K562 (cell line): Measurements from ENCODE around the gene IP6K2. TPM values are rescaled to one million over a fixed set of nuclear protein-coding genes. Genes with fewer than 3 reads are reported as not detected.
A peak's percentile ranks its signal among the peaks of the same experiment; 100 is the strongest.

ENCODE experiments used
- ESRRB ChIP-seq: fragments of 250-450 bp; sonication (Bioruptor Pico); IDR thresholded peaks from 2 replicates; pipeline ENCODE4 v1.5.0; 2020; ENCODE audit warnings: mild to moderate bottlenecking, moderate library complexity, borderline replicate concordance
- EWSR1 ChIP-seq: fragments of 450-650 bp; IDR thresholded peaks from 2 replicates; pipeline ENCODE4 v1.6.1; 2018; ENCODE audit warnings: borderline replicate concordance, mild to moderate bottlenecking, low read depth, moderate library complexity; ENCODE audit not compliant: partially characterized antibody
- HNRNPUL1 ChIP-seq: fragments of 200-400 bp; formaldehyde crosslinking; IDR thresholded peaks from 2 replicates; pipeline ENCODE4 v1.6.1; 2017; ENCODE audit warnings: low read length
- MCM3 ChIP-seq: fragments of 450-650 bp; IDR thresholded peaks from 2 replicates; pipeline ENCODE4 v1.6.1; 2016
- MTF1 ChIP-seq: fragments of 250-450 bp; sonication (Bioruptor Pico); IDR thresholded peaks from 2 replicates; pipeline ENCODE4 v1.9.0; 2021; ENCODE audit warnings: moderate library complexity, mild to moderate bottlenecking, inconsistent platforms, borderline replicate concordance
- TBL1XR1 ChIP-seq, 2 experiments: IDR thresholded peaks; 2 replicates each; pipeline ENCODE4 v1.6.1; 2012; ENCODE audit warnings: improper control_type of control experiment in 2 of 2, low read length in 2 of 2, mild to moderate bottlenecking in 1 of 2
- ZBTB17 ChIP-seq: fragments of 450-650 bp; formaldehyde crosslinking; IDR thresholded peaks from 2 replicates; pipeline ENCODE4 v1.4.0; 2020; ENCODE audit warnings: mild to moderate bottlenecking
- ZBTB8A ChIP-seq: fragments of 450-650 bp; IDR thresholded peaks from 2 replicates; pipeline ENCODE4 v1.6.1; 2018; ENCODE audit warnings: mild to moderate bottlenecking, moderate library complexity; ENCODE audit not compliant: partially characterized antibody
- ZKSCAN1 ChIP-seq: fragments of 150-350 bp; IDR thresholded peaks from 2 replicates; pipeline ENCODE4 v1.6.1; 2016; ENCODE audit warnings: low read depth, low read length
- ZNF707 ChIP-seq: fragments of 250-450 bp; sonication (Bioruptor Pico); conservative IDR thresholded peaks from 2 replicates; pipeline ENCODE4 v1.8.0; 2022; ENCODE audit warnings: inconsistent platforms, mild to moderate bottlenecking, moderate library complexity
- polyA plus RNA-seq, 8 experiments: library from polyadenylated mRNA; depleted of rRNA in 4 of 8; stranded (reverse) in 5 of 8; unstranded in 3 of 8; fragments of >200 nt; fragmentation: Nextera tagmentation in 2 of 8; fragmentation: Illumina TruSeq in 1 of 8; extraction: Ambion mirVana in 2 of 8; extraction: Trizol in 1 of 8; gene quantifications; 2 replicates each; pipeline versions ENCODE4 v1.2.1 to v1.2.3, GENCODE V29; 2011 to 2014; ENCODE audit warnings: inconsistent platforms in 1 of 8, missing spikeins in 1 of 8
- total RNA-seq, 7 experiments: library from RNA; depleted of rRNA in 6 of 7; stranded (reverse); fragments of >200 nt in 6 of 7; fragmentation: Illumina TruSeq in 2 of 7; extraction: Trizol in 2 of 7; gene quantifications; 2 replicates each; pipeline versions ENCODE4 v1.2.1 to v1.2.3, GENCODE V29; 2011 to 2021; ENCODE audit warnings: low replicate concordance in 1 of 7
- TF ChIP-seq, protein P1 (sequence below): sonication (generic); formaldehyde crosslinking; IDR thresholded peaks from 2 replicates; pipeline ENCODE4 v1.8.1; 2023; ENCODE audit warnings: mild to moderate bottlenecking, missing genetic modification reagents, moderate library complexity
- TF ChIP-seq, protein P2 (sequence below), 3 experiments: fragments of 200-800 bp in 1 of 3; sonication (Bioruptor generic) in 1 of 3; sonication (generic) in 1 of 3; formaldehyde crosslinking in 1 of 3; IDR thresholded peaks; 2 replicates each; pipeline versions ENCODE4 v1.6.1 to v1.8.0; 2016 to 2022; ENCODE audit warnings: mild to moderate bottlenecking in 2 of 3, missing compliant biosample characterization in 2 of 3, missing genetic modification characterization in 2 of 3, missing genetic modification reagents in 1 of 3
- TF ChIP-seq, protein P3 (sequence below): sonication (generic); formaldehyde crosslinking; IDR thresholded peaks from 2 replicates; pipeline ENCODE4 v1.9.0; 2022; ENCODE audit warnings: mild to moderate bottlenecking, missing genetic modification reagents
- TF ChIP-seq, protein P4 (sequence below): fragments of 250-450 bp; sonication (Bioruptor Pico); IDR thresholded peaks from 2 replicates; pipeline ENCODE4 v1.9.0; 2021; ENCODE audit warnings: mild to moderate bottlenecking, inconsistent platforms
- TF ChIP-seq, protein P5 (sequence below): fragments of 250-450 bp; sonication (Bioruptor Pico); IDR thresholded peaks from 2 replicates; pipeline ENCODE4 v1.8.0; 2021; ENCODE audit warnings: mild to moderate bottlenecking, moderate library complexity

The IP6K2 gene
- total and polyA plus RNA-seq, 9 of the 15 experiments (the other 6 are each of a cell fraction or from before 2014, with no cell fraction given): 19.6 to 78.1 (median 48.0) TPM

DNA sequence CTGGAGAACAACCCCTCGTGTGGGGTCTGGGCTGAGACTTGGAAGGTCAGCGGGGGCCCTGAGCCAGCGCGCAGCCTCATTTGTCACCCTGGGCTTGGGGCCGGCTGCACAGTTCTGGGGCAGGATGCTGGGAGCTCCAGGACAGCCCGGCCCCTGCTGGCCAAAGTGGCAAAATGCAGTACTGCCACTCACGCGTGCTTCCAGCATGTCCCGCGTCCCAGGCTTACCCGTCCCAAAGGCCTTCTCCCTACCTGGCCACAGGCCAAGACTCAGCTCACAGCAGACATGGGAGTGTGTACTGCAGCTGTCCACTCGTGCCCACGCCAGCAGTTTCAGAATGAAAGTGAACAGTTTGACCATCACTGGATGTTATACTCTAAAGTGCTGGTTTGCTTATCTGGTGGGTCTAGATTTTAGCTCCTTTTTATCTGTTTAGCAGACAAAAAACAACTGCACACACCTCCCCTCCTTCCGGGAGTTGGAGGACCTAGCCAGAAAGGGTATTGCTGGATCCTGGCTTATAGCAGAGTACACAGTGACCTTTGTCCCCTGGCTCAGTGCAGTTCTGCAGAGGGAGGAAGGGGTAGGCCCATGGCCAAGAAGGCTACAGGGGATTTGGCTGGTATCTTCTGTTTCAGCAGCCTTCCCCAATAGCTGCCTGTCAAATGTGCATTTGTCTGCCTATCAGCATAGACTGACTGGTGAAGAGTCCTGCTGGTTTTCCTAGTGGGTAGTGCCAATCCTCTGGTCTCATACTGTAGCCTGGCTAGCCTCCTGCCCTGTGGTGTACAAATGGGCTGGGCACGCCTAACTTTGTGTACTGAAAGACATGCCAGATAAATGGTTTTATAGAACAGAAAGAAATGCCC lies 23.2 kb upstream of the IP6K2 start (continued):
- TF ChIP-seq, protein P1, sequence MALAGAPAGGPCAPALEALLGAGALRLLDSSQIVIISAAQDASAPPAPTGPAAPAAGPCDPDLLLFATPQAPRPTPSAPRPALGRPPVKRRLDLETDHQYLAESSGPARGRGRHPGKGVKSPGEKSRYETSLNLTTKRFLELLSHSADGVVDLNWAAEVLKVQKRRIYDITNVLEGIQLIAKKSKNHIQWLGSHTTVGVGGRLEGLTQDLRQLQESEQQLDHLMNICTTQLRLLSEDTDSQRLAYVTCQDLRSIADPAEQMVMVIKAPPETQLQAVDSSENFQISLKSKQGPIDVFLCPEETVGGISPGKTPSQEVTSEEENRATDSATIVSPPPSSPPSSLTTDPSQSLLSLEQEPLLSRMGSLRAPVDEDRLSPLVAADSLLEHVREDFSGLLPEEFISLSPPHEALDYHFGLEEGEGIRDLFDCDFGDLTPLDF (CRISPR knock-in tag): no peak
- TF ChIP-seq, protein P2, sequence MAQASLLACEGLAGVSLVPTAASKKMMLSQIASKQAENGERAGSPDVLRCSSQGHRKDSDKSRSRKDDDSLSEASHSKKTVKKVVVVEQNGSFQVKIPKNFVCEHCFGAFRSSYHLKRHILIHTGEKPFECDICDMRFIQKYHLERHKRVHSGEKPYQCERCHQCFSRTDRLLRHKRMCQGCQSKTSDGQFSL (CRISPR knock-in tag; IDR thresholded peaks at IDR 0.05): no peak
- TF ChIP-seq, protein P2 (tag; IDR thresholded peaks at IDR 0.05): no peak
- TF ChIP-seq ESRRB (CRISPR knock-in tag) (no peak), EWSR1 (no peak), HNRNPUL1 (no peak), MTF1 (CRISPR knock-in tag) (no peak), ZNF707 (CRISPR knock-in tag) (no peak), ZBTB8A (no peak), TBL1XR1 (IDR thresholded peaks at IDR 0.05; ENCODE audit: low read length in 2 of 2) (0 out of 4 replicates have a peak, but pooled peaks of 1 of the 2 experiments have one; percentile 43), ZKSCAN1 (no peak), MCM3 (no peak), ZBTB17 (CRISPR knock-in tag) (no peak)
- TF ChIP-seq, protein P3, sequence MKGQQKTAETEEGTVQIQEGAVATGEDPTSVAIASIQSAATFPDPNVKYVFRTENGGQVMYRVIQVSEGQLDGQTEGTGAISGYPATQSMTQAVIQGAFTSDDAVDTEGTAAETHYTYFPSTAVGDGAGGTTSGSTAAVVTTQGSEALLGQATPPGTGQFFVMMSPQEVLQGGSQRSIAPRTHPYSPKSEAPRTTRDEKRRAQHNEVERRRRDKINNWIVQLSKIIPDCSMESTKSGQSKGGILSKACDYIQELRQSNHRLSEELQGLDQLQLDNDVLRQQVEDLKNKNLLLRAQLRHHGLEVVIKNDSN (CRISPR knock-in tag): no peak
- TF ChIP-seq, protein P4, sequence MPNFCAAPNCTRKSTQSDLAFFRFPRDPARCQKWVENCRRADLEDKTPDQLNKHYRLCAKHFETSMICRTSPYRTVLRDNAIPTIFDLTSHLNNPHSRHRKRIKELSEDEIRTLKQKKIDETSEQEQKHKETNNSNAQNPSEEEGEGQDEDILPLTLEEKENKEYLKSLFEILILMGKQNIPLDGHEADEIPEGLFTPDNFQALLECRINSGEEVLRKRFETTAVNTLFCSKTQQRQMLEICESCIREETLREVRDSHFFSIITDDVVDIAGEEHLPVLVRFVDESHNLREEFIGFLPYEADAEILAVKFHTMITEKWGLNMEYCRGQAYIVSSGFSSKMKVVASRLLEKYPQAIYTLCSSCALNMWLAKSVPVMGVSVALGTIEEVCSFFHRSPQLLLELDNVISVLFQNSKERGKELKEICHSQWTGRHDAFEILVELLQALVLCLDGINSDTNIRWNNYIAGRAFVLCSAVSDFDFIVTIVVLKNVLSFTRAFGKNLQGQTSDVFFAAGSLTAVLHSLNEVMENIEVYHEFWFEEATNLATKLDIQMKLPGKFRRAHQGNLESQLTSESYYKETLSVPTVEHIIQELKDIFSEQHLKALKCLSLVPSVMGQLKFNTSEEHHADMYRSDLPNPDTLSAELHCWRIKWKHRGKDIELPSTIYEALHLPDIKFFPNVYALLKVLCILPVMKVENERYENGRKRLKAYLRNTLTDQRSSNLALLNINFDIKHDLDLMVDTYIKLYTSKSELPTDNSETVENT (CRISPR knock-in tag): no peak
- TF ChIP-seq, protein P5, sequence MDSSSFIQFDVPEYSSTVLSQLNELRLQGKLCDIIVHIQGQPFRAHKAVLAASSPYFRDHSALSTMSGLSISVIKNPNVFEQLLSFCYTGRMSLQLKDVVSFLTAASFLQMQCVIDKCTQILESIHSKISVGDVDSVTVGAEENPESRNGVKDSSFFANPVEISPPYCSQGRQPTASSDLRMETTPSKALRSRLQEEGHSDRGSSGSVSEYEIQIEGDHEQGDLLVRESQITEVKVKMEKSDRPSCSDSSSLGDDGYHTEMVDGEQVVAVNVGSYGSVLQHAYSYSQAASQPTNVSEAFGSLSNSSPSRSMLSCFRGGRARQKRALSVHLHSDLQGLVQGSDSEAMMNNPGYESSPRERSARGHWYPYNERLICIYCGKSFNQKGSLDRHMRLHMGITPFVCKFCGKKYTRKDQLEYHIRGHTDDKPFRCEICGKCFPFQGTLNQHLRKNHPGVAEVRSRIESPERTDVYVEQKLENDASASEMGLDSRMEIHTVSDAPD (CRISPR knock-in tag): no peak
